Measurements from ENCODE around the gene SDCBP2.
A peak's percentile ranks its signal among the peaks of the same experiment; 100 is the strongest.

Gene SDCBP2

GRCh38 chr20:1291191-1291741 is 37.7 kb downstream of the SDCBP2 start:
- Histone ChIP-seq H3K36me3 (ENCODE audit: insufficient read depth) (no peaks in the 10 kb centered on the region), H3K4me3 (IDR thresholded peaks at IDR 0.05; ENCODE audit: insufficient read depth, low read depth, low read length) (no peak overlapping the region), H3K79me2 (ENCODE audit: insufficient read depth, low read depth) (no peaks in the 10 kb centered on the region), H4K20me1 (ENCODE audit: insufficient read depth) (no peaks in the 10 kb centered on the region), H3K27ac (no peak overlapping the region), H3K4me1 (ENCODE audit: low read depth, poor library complexity, severe bottlenecking) (peaks cover 11% of the 10 kb centered on the region), H3K27me3 (ENCODE audit: insufficient read depth, low read depth) (no peaks in the 10 kb centered on the region), H3K9ac (no peak overlapping the region), H2AFZ (ENCODE audit: low read depth) (no peak overlapping the region), H3K4me2 (no peak overlapping the region)
- no peak for TF ChIP-seq CTCF (conservative IDR thresholded peaks at IDR 0.05; ENCODE audit: low read depth, low read length)

GRCh38 chr20:1287787-1288569 is 41.0 kb downstream of the SDCBP2 start:
- H3K4me3 ChIP-seq (IDR thresholded peaks at IDR 0.05; ENCODE audit: insufficient read depth, low read depth, low read length), result no peak overlapping the region
- no peaks in the 10 kb centered on the region for H3K27me3 ChIP-seq (ENCODE audit: insufficient read depth, low read depth)
- H4K20me1 ChIP-seq (ENCODE audit: insufficient read depth), result no peaks in the 10 kb centered on the region
- no peak overlapping the region for H2AFZ ChIP-seq (ENCODE audit: low read depth)
- H3K4me2 ChIP-seq, result peak overlapping the region; percentile 50; the same call in 1 of the 2 replicates
- peaks cover 11% of the 10 kb centered on the region for H3K4me1 ChIP-seq (ENCODE audit: low read depth, poor library complexity, severe bottlenecking)
- no peaks in the 10 kb centered on the region for H3K79me2 ChIP-seq (ENCODE audit: insufficient read depth, low read depth)
- no peak for TF ChIP-seq CTCF (conservative IDR thresholded peaks at IDR 0.05; ENCODE audit: low read depth, low read length)
- no peak overlapping the region for H3K27ac ChIP-seq
- H3K36me3 ChIP-seq (ENCODE audit: insufficient read depth), result no peaks in the 10 kb centered on the region
- H3K9ac ChIP-seq, result no peak overlapping the region

- Histone ChIP-seq H3K36me3 (ENCODE audit: insufficient read depth) (no peaks in the 10 kb centered on the region), H3K4me1 (ENCODE audit: low read depth, poor library complexity, severe bottlenecking) (peaks cover 11% of the 10 kb centered on the region), H3K79me2 (ENCODE audit: insufficient read depth, low read depth) (no peaks in the 10 kb centered on the region), H3K4me2 (peak overlapping the region; percentile 50), H3K9ac (no peak overlapping the region), H3K27me3 (ENCODE audit: insufficient read depth, low read depth) (no peaks in the 10 kb centered on the region), H2AFZ (ENCODE audit: low read depth) (peak overlapping the region; percentile 5; the same call in 1 of the 2 replicates), H4K20me1 (ENCODE audit: insufficient read depth) (no peaks in the 10 kb centered on the region), H3K4me3 (IDR thresholded peaks at IDR 0.05; ENCODE audit: insufficient read depth, low read depth, low read length) (no peak overlapping the region), H3K27ac (no peak overlapping the region)
- no peak for TF ChIP-seq CTCF (conservative IDR thresholded peaks at IDR 0.05; ENCODE audit: low read depth, low read length)
Measured at GRCh38 chr20:1287306-1287705, 41.6 kb downstream of the SDCBP2 start.

GRCh38 chr20:1286267-1287024 is 42.5 kb downstream of the SDCBP2 start:
- no peak overlapping the region for H3K4me2 ChIP-seq
- H3K9ac ChIP-seq, result no peak overlapping the region
- H3K36me3 ChIP-seq (ENCODE audit: insufficient read depth), result no peaks in the 10 kb centered on the region
- TF ChIP-seq CTCF (conservative IDR thresholded peaks at IDR 0.05; ENCODE audit: low read depth, low read length), result no peak
- H3K27ac ChIP-seq, result no peak overlapping the region
- peaks cover 11% of the 10 kb centered on the region for H3K4me1 ChIP-seq (ENCODE audit: low read depth, poor library complexity, severe bottlenecking)
- H3K27me3 ChIP-seq (ENCODE audit: insufficient read depth, low read depth), result no peaks in the 10 kb centered on the region
- no peak overlapping the region for H3K4me3 ChIP-seq (IDR thresholded peaks at IDR 0.05; ENCODE audit: insufficient read depth, low read depth, low read length)
- H3K79me2 ChIP-seq (ENCODE audit: insufficient read depth, low read depth), result no peaks in the 10 kb centered on the region
- no peak overlapping the region for H2AFZ ChIP-seq (ENCODE audit: low read depth)
- no peaks in the 10 kb centered on the region for H4K20me1 ChIP-seq (ENCODE audit: insufficient read depth)
